ENCODE measurements around the gene DPYSL3. TPM values are rescaled to one million over a fixed set of nuclear protein-coding genes. Genes with fewer than 3 reads are reported as not detected.
"Not testable (repeated sequence)": the region's sequence is repeated elsewhere in the genome, so short reads cannot be mapped to it uniquely, and the experiment has no call there.

The DPYSL3 gene
- polyA plus RNA-seq, 1 donor, result 110 TPM

DNA sequence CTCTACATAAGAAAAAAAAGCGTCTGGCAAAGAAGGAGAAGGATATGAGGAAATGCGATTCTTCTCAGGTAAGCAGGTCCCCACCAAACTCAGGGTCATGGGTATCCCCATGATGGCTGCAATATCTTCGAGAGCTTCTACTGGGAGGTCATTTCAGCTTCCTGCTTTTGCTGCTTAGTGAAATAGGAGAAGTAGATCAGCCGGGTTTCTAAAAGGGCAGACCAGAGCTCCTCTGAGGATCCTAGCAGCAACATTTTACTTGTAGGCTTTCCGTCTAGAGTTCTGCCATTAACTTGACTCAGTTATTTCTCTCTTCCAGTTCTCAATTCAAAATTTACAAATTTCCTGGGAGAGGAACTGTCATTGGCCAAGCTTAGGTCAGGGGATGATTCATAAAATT, 134.7 kb downstream of the DPYSL3 start:
- 75% methylated on average over 1 of the region's 5 CpGs for WGBS (ENCODE audit: insufficient coverage, low lambda C conversion rate)
- peaks cover 4% of the 10 kb centered on the region for H3K27me3 ChIP-seq (ENCODE audit: control insufficient read depth, insufficient read depth, low read length)
- H3K9me3 ChIP-seq (ENCODE audit: control insufficient read depth, low read depth, low read length), result no peaks in the 10 kb centered on the region
- H3K36me3 ChIP-seq (ENCODE audit: control insufficient read depth, insufficient read depth, low read length), result no peaks in the 10 kb centered on the region
- no peaks in the 10 kb centered on the region for H3K4me1 ChIP-seq (ENCODE audit: control insufficient read depth, insufficient read depth, low read length)
- no peak overlapping the region for H3K4me3 ChIP-seq (ENCODE audit: low read length)
- no peak overlapping the region for H3K27ac ChIP-seq (ENCODE audit: low read length)
- no peak for DNase-seq

GRCh38 chr5:147373328-147373727, 136.5 kb downstream of the DPYSL3 start:
- Histone ChIP-seq H3K27ac (ENCODE audit: low read length) (no peak overlapping the region), H3K4me1 (ENCODE audit: control insufficient read depth, insufficient read depth, low read length) (no peaks in the 10 kb centered on the region), H3K27me3 (ENCODE audit: control insufficient read depth, insufficient read depth, low read length) (peaks cover 2% of the 10 kb centered on the region), H3K9me3 (ENCODE audit: control insufficient read depth, low read depth, low read length) (no peaks in the 10 kb centered on the region), H3K4me3 (ENCODE audit: low read length) (no peak overlapping the region), H3K36me3 (ENCODE audit: control insufficient read depth, insufficient read depth, low read length) (no peaks in the 10 kb centered on the region)
- WGBS (ENCODE audit: insufficient coverage, low lambda C conversion rate), result 100% methylated on average over 1 of the region's 3 CpGs
- no peak for DNase-seq

DNA sequence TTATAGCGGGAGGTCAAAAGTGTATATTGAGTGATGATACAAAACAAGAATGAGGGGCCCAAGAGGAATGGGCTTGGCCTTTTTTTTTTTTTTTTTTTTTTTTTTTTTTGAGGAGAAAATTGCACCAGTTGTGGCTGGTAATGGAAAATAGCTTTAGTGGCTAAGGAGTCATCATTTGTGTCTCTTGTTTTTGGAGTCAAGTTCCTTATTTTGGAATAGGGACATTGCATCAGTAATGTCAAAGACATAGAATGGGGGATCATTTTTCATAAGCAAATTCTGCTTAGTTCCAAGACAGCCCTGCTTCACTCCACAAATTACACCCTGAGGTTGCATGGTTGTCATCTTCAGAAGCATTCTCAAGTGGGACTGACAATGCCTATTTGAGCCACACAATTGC, 137.7 kb downstream of the DPYSL3 start:
- no peak overlapping the region for H3K27ac ChIP-seq (ENCODE audit: low read length)
- no CpG with 5 or more reads among the region's 1 CpG for whole genome bisulfite sequencing (ENCODE audit: insufficient coverage, low lambda C conversion rate)
- H3K27me3 ChIP-seq (ENCODE audit: control insufficient read depth, insufficient read depth, low read length), result no peaks in the 10 kb centered on the region
- H3K9me3 ChIP-seq (ENCODE audit: control insufficient read depth, low read depth, low read length), result no peaks in the 10 kb centered on the region
- H3K4me1 ChIP-seq (ENCODE audit: control insufficient read depth, insufficient read depth, low read length), result no peaks in the 10 kb centered on the region
- no peaks in the 10 kb centered on the region for H3K36me3 ChIP-seq (ENCODE audit: control insufficient read depth, insufficient read depth, low read length)
- no peak overlapping the region for H3K4me3 ChIP-seq (ENCODE audit: low read length)
- DNase-seq, result no peak

DNA sequence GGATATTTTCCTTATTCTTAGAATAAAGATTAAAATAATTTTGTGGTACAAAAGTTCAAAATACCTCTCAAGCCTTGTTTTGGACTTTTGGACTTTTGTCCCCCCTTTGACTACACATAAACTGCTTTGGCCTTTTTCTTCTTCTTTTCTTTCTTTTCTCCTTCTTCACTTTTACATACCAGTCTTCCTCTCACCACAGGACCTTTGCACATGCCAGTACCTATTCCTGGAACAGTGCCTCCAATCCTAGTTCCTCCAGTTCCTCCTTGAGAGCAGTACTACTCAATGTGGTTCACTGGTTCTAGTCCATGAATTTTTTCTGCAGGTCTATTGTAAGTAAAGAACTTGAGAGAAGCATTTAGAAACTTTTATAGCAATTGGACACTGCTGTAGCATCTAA, 138.6 kb downstream of the DPYSL3 start:
- Histone ChIP-seq H3K4me1 (ENCODE audit: control insufficient read depth, insufficient read depth, low read length) (no peaks in the 10 kb centered on the region), H3K27ac (ENCODE audit: low read length) (no peak overlapping the region), H3K4me3 (ENCODE audit: low read length) (no peak overlapping the region), H3K9me3 (ENCODE audit: control insufficient read depth, low read depth, low read length) (no peaks in the 10 kb centered on the region), H3K27me3 (ENCODE audit: control insufficient read depth, insufficient read depth, low read length) (no peaks in the 10 kb centered on the region), H3K36me3 (ENCODE audit: control insufficient read depth, insufficient read depth, low read length) (no peaks in the 10 kb centered on the region)
- DNase-seq, result no peak

- DNase-seq, result no peak
- 43% methylated on average over 1 of the region's 2 CpGs for WGBS (ENCODE audit: insufficient coverage, low lambda C conversion rate)
- Histone ChIP-seq H3K27me3 (ENCODE audit: control insufficient read depth, insufficient read depth, low read length) (no peaks in the 10 kb centered on the region), H3K27ac (ENCODE audit: low read length) (no peak overlapping the region), H3K36me3 (ENCODE audit: control insufficient read depth, insufficient read depth, low read length) (no peaks in the 10 kb centered on the region), H3K4me1 (ENCODE audit: control insufficient read depth, insufficient read depth, low read length) (no peaks in the 10 kb centered on the region), H3K9me3 (ENCODE audit: control insufficient read depth, low read depth, low read length) (no peaks in the 10 kb centered on the region), H3K4me3 (ENCODE audit: low read length) (no peak overlapping the region)
Measured at GRCh38 chr5:147369742-147370374, 140.0 kb downstream of the DPYSL3 start.

- not testable (repeated sequence) for H3K4me1 ChIP-seq (ENCODE audit: control insufficient read depth, insufficient read depth, low read length); H3K4me3 ChIP-seq (ENCODE audit: low read length); H3K27ac ChIP-seq (ENCODE audit: low read length); H3K27me3 ChIP-seq (ENCODE audit: control insufficient read depth, insufficient read depth, low read length); H3K9me3 ChIP-seq (ENCODE audit: control insufficient read depth, low read depth, low read length); DNase-seq; H3K36me3 ChIP-seq (ENCODE audit: control insufficient read depth, insufficient read depth, low read length)
- WGBS (ENCODE audit: insufficient coverage, low lambda C conversion rate), result 100% methylated on average over 1 of the region's 6 CpGs
Measured at GRCh38 chr5:147367381-147367780, 142.5 kb downstream of the DPYSL3 start.

GRCh38 chr5:147361441-147362175, 148.3 kb downstream of the DPYSL3 start:
- Histone ChIP-seq H3K4me3 (ENCODE audit: low read length) (no peak overlapping the region), H3K9me3 (ENCODE audit: control insufficient read depth, low read depth, low read length) (no peaks in the 10 kb centered on the region), H3K27ac (ENCODE audit: low read length) (no peak overlapping the region), H3K36me3 (ENCODE audit: control insufficient read depth, insufficient read depth, low read length) (no peaks in the 10 kb centered on the region), H3K4me1 (ENCODE audit: control insufficient read depth, insufficient read depth, low read length) (no peaks in the 10 kb centered on the region), H3K27me3 (ENCODE audit: control insufficient read depth, insufficient read depth, low read length) (peaks cover 3% of the 10 kb centered on the region)
- DNase-seq, result no peak
- WGBS (ENCODE audit: insufficient coverage, low lambda C conversion rate), result 88% methylated on average over 1 of the region's 4 CpGs

DNA sequence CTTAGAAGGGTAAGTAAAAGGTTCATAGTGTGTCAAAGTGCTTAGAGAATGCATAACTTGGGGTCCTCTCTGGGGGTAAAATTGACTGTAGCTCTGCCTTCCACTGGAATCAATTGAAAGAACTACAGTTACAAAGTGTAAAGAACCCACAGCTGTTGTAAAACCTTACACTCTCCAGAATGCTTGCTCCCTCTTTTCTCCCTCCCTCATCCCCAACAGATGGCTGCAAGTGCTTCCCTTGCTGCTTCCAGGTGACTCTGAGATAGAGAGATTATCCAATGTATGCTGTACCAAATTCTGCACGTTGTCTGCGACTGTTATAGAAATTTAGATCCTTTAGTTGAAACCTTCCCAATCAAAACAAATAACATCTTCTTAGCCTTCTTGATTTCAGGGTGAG, 149.1 kb downstream of the DPYSL3 start:
- Histone ChIP-seq H3K4me3 (ENCODE audit: low read length) (no peak overlapping the region), H3K27ac (ENCODE audit: low read length) (no peak overlapping the region), H3K4me1 (ENCODE audit: control insufficient read depth, insufficient read depth, low read length) (no peaks in the 10 kb centered on the region), H3K9me3 (ENCODE audit: control insufficient read depth, low read depth, low read length) (no peaks in the 10 kb centered on the region), H3K36me3 (ENCODE audit: control insufficient read depth, insufficient read depth, low read length) (no peaks in the 10 kb centered on the region), H3K27me3 (ENCODE audit: control insufficient read depth, insufficient read depth, low read length) (peaks cover 3% of the 10 kb centered on the region)
- no CpG with 5 or more reads among the region's 2 CpGs for WGBS (ENCODE audit: insufficient coverage, low lambda C conversion rate)
- DNase-seq, result no peak

DNA sequence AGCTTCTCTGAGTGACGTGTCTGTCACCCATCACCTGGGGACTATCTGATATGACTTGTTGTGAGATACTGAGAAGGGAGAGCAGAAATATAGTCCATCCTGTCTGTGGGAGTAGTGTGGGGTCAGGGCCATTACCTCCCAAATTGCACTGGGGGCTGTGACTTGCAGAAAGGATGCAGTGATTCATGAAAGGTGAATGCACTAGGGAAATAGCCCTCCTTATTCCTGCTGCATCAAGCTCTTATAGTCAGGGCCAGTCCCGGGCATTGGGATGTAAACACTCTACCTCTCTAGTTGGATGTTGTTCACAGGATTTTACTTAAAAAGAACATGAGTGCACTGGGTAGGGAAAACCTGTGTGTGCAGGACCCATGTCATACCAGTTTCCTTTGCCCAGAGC, 150.3 kb downstream of the DPYSL3 start:
- DNase-seq, result no peak
- WGBS (ENCODE audit: insufficient coverage, low lambda C conversion rate), result no CpG with 5 or more reads among the region's 2 CpGs
- H3K4me1 ChIP-seq (ENCODE audit: control insufficient read depth, insufficient read depth, low read length), result no peaks in the 10 kb centered on the region

GRCh38 chr5:147359101-147359500, 150.8 kb downstream of the DPYSL3 start:
- Histone ChIP-seq H3K9me3 (ENCODE audit: control insufficient read depth, low read depth, low read length) (no peaks in the 10 kb centered on the region), H3K27me3 (ENCODE audit: control insufficient read depth, insufficient read depth, low read length) (peaks cover 3% of the 10 kb centered on the region), H3K36me3 (ENCODE audit: control insufficient read depth, insufficient read depth, low read length) (no peaks in the 10 kb centered on the region), H3K4me3 (ENCODE audit: low read length) (no peak overlapping the region), H3K27ac (ENCODE audit: low read length) (no peak overlapping the region), H3K4me1 (ENCODE audit: control insufficient read depth, insufficient read depth, low read length) (no peaks in the 10 kb centered on the region)
- no peak for DNase-seq
- no CpG with 5 or more reads among the region's 1 CpG for WGBS (ENCODE audit: insufficient coverage, low lambda C conversion rate)

More for the DNA sequence above, 150.3 kb downstream of the DPYSL3 start:
- no peaks in the 10 kb centered on the region for H3K9me3 ChIP-seq (ENCODE audit: control insufficient read depth, low read depth, low read length)
- H3K27me3 ChIP-seq (ENCODE audit: control insufficient read depth, insufficient read depth, low read length), result peaks cover 3% of the 10 kb centered on the region
- no peak overlapping the region for H3K27ac ChIP-seq (ENCODE audit: low read length)
- no peak overlapping the region for H3K4me3 ChIP-seq (ENCODE audit: low read length)
- no peaks in the 10 kb centered on the region for H3K36me3 ChIP-seq (ENCODE audit: control insufficient read depth, insufficient read depth, low read length)

GRCh38 chr5:147349241-147349640, 160.6 kb downstream of the DPYSL3 start:
- no peak overlapping the region for H3K4me3 ChIP-seq (ENCODE audit: low read length)
- H3K27ac ChIP-seq (ENCODE audit: low read length), result no peak overlapping the region
- H3K27me3 ChIP-seq (ENCODE audit: control insufficient read depth, insufficient read depth, low read length), result peaks cover 3% of the 10 kb centered on the region
- H3K4me1 ChIP-seq (ENCODE audit: control insufficient read depth, insufficient read depth, low read length), result no peaks in the 10 kb centered on the region
- no peak for DNase-seq
- H3K36me3 ChIP-seq (ENCODE audit: control insufficient read depth, insufficient read depth, low read length), result no peaks in the 10 kb centered on the region
- H3K9me3 ChIP-seq (ENCODE audit: control insufficient read depth, low read depth, low read length), result no peaks in the 10 kb centered on the region
- WGBS (ENCODE audit: insufficient coverage, low lambda C conversion rate), result 20% methylated on average over 1 of the region's 2 CpGs
